MV-4-11 (cell line): Measurements from ENCODE around the gene CYP26A1.

Experiments
- DNase-seq: peaks from one replicate; lab custom pipeline; 2025; lab: John Stamatoyannopoulos, UW

Gene CYP26A1

DNA sequence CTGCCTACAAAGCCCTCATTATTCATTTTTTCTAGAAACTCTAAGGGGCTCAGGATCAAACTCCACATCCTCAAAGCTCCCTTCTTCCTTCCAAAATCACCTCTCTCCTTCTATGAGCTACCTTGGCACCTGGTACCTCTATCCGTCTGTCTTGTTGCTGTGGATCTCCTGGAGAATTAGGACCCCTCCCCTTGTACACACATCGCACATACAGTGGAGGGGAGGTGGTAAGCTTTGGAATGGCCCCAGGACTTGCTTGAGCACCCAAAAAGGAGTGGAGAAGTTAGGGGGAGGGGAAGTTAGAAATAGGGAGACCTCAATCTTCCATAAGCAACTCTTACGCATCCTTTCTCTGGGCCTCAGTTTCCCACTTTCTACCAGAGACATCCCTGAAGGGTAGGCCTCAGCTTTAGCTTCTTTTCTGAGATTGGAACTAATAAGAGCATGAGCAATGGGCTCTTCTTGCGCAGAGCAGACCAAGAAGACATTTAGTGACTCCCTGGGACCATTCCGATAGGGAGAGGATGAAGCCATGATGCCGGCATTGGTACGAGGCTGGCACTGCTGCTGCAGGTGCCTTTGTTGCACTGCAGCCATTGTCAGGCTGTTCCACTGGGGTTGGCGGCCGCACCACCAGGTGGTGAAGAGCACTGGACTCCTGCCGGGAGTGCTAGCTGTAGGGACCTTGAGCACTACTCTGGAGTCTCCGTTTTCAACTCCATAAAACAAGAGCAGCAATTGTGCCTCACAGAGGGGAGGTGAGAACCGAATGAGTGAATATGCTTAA is 8.6 kb upstream of the CYP26A1 start:
- DNase-seq: no peak

DNA sequence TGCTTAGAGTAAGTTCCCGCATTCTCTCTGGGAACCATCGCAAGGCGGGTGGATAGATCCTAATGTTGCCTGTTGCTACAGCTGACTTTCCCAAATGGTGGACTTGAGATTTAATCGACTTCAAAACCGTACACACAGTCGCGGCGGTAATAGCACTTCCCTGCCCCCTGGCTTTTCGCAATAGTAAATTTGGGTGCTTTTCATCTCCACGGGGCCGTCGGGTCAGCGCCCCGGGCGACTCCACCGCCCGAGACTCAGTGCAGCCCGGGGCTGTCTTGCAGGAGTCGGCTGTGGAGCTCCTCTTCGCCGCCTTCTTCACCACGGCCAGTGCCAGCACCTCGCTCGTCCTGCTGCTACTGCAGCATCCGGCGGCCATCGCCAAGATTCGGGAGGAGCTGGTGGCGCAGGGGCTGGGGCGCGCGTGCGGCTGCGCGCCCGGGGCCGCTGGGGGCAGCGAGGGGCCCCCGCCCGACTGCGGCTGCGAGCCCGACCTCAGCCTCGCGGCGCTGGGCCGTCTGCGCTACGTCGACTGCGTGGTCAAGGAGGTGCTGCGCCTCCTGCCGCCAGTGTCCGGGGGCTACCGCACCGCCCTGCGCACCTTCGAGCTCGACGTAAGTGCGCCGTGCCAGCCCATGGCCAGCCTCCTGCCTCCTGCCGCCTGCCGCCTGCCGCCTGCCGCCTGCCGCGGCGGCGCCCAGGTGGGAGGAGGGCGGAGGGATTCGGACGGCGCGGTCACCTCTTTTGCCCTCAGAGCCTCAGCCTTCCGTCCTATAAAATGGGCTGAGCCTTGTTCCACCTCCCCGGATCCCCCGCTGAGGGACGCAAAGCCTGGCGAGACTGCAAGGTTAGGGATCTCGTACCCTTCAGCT is 7.8 kb upstream of the CYP26A1 start:
- no peak for DNase-seq

DNA sequence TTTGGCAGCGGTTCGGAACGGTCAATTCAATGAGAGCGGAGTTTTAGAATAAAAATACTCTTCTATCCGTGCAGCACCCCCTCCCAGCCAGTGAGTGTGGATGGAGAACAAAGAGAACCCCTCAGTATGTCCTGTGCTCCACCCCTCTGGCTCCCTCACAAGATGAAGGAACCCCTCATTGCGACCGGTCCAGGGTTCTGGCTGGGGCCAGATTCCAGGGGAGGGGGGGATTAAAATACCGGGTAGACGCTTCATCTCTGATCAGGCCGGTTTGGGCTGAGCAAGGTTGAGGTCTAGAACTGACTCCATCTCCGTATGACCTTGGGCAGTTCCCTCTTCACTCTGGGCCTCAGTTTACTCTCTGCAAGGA is 7.2 kb upstream of the CYP26A1 start:
- DNase-seq: no peak

DNA sequence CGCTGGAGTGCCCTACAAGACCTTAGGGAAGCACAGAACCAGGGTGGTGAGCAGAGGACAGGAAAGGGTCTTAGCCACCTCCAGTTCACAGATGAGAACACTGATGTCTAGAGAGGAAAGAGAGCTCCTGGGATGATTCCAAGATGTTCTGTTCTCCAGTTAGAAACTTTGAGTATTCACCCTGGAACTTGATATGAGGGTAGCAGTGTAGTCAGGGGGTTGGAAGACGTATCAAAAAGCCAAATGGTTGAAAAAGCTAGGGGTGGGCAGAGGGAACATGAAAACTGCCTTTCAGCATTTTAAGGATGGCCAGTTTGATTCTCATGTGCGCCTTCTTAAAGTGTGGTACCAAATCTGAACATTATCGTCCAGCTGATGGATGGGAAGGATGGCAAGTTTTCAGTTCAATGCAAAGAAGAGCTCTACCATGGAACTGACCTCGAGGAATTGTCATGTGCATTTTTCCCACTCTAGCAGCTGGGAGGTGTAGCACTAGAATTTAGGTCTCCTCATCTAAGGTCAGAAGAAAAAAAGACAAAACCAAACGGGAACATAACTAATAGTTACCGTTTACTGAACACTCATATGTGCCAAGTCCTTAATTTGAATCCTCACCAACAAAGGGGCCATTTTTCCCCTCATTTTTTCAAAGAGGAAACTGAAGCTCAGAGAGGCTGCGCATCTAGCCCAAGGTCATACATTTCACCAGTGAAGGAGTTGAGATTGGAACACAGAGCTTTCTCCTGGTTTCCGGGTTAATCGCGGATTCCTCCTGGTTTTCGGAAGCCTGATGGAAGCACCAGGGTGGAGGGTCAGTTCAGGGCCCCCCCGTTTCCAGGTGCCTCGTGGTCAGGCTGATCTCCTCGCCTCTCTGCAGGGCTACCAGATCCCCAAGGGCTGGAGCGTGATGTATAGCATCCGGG is 6.0 kb upstream of the CYP26A1 start:
- DNase-seq: no peak

DNA sequence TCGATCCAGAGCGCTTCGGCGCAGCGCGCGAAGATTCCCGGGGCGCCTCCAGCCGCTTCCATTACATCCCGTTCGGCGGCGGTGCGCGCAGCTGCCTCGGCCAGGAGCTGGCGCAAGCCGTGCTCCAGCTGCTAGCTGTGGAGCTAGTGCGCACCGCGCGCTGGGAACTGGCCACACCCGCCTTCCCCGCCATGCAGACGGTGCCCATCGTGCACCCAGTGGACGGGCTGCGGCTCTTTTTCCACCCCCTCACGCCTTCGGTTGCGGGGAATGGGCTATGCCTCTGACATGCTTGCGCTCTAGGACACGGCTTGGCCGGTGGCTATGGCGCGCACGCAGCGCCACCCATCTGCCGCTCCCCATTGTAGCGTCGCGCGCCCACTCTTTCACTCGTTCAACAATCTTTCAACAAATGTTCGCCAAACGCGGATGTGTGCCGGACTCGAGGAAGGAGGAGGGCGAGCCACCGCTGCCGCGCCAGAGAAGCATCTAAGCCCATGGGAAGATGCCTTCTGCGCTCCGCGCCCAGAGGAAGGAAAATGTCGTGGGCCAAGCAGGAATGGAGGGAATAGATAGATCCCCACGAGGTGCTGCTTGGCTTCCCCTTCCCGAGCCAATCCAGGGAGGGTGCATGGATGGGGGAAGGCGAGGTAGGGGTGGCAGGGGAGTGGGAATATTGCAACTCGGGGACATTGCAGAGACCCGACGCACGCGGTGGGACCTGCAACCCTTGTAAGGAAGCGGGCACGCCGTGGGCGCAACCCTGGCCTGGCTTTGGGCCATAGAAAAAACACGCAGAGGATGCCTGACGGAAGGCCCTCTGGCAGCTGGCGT is 5.1 kb upstream of the CYP26A1 start:
- no peak for DNase-seq

DNA sequence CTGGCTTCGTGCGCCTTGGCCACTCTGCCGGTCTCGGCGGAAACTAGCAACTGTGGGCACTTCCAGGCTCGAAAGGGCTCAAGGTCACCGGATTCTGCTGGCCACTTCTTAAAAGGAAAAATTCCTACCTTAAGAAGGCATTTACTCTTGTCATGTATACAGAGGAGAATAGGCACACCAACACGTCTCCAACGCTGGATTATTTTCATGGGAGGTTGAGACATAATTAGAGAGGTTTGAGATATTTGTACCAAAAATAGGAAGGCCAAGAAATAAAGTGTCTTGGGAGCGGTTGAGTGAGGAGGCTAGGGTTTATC is 4.5 kb upstream of the CYP26A1 start:
- no peak for DNase-seq

DNA sequence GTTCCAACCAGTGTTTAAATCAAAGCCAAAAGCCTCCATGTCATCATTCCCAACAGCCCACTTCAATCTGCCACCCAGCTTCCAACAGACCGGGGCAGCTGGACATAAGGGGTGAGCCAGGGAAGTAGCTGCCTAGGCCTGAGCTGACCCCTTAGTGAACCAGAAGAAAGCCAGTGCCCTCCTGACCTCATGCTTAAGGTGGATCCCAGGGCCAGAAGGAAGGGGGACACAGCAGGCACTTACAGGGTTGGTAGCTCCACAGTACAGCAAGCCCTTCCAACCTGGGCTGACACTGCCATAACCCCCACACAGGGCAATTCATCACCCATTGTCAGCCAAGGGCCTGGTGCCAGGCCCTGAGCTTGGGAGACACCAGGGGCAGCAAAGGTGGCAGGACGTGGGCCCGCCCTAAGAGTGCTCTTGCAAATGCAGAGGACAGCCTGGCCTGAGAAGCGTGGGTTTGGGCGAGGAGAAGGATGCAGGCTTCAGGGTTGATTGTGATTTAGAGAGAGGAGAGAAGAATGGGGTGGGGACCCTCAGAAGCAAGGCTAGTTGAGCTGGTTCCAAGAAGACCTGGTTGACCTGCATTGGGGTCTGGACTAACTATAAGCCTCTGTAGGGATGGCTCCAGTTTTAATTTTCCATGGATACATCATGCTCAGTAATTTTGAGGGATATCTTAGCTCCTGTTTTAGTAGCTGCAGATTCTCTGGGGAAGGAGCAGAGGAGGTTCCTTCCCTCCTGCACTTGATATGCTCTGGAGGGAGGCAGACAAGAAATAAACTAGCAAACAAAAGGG is 3.1 kb upstream of the CYP26A1 start:
- DNase-seq: no peak

DNA sequence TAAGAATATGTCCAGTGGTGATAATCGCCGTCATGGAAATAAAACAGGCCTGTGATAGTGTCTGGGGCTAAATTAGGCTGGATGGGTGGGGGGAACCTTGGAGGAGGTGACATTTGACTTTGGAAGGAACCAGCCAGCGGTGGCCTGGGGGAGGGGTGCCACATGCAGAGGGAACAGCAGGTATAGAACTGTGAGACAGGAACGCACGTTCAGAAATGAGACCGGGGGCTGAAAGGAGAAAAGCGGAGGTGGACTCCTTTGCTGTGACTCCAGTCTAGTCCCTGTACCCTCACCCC is 2.6 kb upstream of the CYP26A1 start:
- DNase-seq: no peak

DNA sequence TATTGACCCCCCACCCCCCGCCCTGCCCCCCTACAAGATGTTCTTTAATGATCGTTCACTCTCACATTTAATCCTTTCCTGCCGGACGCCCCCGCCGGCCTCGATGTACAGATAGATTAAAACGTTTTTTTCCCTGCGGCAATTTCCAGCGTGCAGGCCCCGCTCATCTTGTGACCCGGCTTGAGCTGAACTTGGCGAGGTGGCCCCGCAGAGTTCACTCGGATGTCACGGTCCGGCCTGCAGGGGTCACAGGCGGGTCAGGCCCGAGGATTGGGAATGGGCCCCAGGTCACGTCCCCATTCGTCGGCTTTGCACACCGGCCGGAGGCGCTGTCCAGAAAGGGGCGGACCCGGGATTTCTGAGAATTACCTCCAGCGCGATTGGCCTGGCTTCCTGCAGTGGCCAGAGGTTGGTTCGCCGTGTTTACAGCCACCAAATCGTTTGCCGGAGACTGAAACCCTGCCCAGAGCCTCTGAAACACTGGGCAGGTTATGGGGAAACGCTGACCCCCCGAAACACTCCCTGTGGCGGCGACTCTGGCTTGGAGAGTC is 1.9 kb upstream of the CYP26A1 start:
- no peak for DNase-seq

DNA sequence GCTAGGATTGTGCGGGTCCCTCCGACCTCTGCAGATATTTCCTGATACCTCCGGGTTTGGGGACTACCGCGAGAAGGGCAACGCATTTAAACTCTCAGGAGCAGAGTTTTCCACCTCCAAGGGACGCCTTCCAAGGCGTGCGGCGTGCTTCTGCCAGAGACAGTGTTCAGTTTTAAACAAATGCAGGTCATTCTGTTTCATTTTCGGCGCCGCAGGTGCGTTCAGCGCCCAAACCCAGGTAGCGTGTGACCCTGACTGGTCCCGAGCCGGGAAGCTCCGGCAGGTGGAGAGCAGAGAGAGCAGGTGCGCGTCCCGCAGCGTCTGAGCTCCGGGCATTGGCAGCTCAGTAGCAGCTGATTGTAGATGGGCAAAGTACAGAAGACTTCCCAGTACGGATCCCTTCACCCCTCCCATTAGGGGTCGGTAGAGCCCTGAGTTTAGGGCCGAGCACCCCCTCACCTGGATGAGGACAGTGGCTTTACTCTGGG is 1.4 kb upstream of the CYP26A1 start:
- DNase-seq: no peak

DNA sequence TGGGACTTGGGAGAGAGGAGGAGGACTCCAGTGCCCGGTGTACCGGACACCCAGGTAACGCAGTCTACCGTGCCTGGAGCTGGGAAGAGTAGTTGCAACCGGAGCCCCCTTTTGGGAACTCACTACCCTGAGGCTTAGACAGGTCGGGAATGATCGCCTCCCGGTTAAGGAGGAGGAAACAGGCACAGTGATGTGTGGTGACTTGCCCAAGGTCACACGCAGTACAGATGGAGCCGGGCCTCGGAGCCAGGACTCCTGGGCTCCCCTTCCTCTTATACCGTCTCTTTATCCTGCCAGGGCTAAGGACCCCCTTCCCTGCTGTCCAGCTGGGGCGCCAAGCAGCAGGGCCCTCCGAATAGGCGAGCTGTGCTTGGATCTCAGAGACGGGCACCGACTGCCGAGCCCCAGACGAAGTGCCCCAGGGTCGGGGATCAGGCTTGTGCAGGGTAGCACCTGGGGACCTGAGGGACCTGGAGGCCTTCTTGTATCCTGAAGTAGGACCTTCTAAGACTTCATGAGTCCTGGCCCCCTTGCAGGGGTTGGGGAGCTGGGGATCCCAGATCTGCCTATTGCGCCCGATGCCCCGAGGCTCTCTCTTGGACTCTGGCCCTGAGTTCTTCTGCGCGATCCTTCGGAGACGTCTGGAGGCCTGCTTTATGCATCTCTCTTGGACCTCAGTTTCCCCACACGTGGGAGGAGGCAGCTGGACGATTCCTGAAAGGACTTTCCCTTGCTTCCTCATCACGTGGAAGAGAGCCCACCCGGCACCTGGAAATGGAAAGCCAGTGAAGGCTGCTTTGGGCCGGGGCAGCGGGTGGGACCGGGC is 767 bp upstream of the CYP26A1 start:
- DNase-seq: no peak

DNA sequence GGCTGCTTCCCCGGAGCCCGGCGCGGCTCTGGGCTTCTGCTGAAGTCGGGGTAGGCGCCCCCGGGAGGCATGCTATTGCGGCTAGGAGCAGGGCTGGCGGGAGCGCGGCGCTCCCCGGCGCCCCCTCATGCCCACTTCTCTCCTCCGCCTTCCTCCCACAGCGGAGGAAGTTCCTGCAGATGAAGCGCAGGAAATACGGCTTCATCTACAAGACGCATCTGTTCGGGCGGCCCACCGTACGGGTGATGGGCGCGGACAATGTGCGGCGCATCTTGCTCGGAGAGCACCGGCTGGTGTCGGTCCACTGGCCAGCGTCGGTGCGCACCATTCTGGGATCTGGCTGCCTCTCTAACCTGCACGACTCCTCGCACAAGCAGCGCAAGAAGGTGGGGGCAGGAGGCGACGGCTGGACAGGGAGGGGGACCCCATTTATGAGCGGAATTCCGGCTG is 479 bp downstream of the CYP26A1 start:
- no peak for DNase-seq

DNA sequence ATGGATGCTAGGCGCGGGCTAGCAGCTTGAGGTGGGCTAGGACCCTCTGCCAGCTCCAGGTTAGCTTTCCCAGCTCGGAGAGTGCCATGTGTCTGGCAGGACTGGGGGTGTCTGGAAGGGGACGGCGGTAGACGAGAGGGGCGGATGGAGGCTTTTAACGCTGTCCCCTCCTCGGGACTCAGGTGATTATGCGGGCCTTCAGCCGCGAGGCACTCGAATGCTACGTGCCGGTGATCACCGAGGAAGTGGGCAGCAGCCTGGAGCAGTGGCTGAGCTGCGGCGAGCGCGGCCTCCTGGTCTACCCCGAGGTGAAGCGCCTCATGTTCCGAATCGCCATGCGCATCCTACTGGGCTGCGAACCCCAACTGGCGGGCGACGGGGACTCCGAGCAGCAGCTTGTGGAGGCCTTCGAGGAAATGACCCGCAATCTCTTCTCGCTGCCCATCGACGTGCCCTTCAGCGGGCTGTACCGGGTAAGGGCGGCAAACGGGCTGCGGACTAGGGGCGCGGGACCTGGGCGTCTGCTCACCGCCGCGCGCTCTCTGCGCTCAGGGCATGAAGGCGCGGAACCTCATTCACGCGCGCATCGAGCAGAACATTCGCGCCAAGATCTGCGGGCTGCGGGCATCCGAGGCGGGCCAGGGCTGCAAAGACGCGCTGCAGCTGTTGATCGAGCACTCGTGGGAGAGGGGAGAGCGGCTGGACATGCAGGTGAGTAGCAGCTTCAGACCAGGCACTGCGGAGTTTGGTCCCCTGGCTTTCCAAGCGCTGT is 1.1 kb downstream of the CYP26A1 start:
- no peak for DNase-seq

DNA sequence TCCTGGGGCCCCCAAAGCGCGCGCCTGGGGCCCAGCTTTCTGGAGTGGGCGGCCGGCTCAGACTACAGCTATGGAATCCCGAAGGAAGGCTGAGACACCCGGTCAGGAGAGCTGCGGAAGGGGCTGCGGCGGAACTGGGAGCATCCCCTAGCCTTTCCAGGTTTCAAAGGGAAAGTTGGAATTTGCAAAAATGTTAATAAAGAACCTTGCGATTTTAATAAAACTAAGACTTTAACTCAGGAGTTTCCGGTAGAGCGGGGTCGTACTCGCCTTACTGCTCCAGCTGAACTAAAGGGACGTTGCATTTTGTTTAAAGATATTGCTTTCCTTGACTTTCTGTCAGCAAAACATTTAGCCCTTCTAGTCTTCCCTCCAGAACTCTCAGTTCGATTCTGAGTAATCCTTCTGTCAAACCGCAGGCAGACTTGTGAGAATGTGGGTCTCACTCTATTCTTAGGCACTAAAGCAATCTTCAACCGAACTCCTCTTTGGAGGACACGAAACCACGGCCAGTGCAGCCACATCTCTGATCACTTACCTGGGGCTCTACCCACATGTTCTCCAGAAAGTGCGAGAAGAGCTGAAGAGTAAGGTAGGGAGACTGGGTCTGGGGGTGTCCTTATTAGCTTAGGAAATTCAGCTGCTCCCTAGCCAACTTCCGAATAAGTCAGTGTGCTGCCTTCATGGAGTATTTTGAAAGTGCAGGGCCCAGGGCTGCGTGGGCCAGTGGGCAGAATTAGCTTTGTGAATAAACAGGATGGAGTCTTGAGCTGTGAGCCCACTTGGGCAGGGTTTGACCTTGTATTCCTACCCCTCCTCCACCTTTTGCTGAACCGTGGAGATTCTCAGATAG is 1.9 kb downstream of the CYP26A1 start:
- peak; percentile 51 for DNase-seq

DNA sequence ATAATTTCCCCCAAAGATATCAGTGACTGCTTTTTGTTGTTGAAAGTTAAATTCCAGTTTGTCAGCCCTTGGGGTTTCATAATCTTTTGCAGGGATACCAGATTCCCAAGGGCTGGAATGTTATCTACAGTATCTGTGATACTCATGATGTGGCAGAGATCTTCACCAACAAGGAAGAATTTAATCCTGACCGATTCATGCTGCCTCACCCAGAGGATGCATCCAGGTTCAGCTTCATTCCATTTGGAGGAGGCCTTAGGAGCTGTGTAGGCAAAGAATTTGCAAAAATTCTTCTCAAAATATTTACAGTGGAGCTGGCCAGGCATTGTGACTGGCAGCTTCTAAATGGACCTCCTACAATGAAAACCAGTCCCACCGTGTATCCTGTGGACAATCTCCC is 3.2 kb downstream of the CYP26A1 start:
- no peak for DNase-seq

DNA sequence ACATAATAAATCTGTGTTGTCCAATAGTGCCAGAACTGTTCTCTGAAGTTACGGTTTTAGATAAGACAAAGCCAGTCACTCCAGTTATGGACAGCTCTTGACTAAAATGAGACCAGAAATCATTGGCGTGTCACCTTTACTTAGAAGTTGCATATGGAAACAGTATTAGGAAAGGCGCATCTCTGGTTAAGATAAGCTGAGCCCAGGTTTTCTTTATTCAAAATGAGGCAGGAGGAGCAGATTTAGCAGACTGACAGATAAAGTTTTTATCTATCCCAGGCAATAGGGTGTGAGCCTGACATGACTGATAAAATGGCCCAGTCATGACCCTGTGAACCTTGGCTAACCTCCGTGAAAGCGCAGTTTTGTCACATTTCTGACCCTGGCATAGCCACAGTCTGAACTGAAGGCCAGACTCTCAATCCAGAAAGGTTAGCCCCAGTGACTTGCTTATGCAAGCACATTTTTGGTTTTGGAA is 4.2 kb downstream of the CYP26A1 start:
- no peak for DNase-seq

DNA sequence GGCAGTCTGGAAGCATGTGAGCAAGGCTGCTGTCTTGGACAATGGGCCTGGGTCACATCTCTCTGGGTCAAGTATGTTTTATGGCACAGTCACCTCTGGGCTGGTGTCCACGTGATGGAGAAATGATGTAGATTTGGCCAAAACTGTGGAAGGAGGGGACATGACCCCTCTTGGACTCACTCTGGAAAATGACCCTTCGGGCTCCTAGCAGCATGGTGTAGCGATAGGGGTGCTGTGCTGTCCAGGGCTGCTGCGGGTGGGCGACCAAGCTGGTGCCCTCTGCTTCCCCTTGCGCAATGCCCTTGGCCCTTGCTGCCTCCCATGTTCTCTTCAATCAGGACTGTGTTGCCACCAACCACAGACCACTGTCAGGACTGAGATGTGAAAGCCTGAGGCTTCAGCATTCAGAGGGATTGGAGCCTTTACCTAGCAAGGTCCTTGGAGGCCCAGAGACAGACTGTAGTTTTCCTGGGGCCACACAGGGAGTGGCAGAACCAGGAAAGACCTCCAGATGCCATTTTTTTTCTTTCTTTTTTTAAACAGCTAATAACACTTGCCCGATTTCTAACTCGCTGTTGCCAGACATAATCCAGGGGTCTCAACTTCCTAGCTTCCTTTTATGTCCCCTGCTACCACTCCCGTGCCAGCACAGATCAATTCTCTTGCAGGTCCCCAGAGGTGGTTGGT is 6.1 kb downstream of the CYP26A1 start:
- DNase-seq: peak; percentile 16
